ENCODE data around the gene ARHGEF7.

The ARHGEF7 gene

DNA sequence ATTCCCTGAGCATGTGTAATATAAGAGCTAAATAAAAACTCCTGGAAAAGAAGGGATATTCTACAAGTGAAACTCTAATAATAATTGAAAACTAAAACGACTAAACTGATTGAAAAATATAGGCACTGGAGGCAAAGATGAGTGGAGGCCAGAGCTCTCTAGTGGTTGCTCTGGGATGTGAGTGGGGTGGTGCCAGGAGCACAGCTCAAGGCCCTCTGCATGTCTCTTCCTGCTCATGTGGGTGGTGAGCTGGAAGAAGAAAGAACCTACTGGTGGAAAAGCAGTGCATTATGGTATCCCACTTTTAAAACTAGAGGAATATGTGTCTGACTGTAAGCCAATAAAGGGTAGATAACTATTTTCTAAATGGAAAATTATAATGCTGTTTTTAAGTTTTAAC is 15.8 kb upstream of the ARHGEF7 start:
- DNase-seq (ENCODE audit: low read depth in 4 of 4, low spot score in 1 of 4) = no peak

DNA sequence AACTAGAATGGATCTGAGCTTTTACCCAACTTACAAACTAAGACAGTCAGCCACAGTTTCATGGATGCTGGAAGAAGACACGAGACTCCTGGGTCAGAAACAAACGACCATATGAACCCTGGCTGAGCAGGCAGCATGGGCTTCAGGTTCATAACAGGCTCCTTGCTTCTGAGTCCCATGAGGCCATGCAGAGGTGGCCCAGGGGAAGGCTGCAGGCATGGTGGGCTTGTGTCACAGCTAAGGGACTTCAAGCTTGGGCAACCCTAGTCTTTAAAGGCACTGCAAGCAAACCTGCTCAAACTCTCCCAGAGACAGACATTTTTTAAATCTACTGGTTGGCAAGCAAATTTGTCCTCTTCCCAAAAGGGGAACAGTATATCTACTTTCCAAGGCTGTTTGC is 5.1 kb upstream of the ARHGEF7 start:
- no peak for DNase-seq (ENCODE audit: low read depth in 4 of 4, low spot score in 1 of 4)

DNA sequence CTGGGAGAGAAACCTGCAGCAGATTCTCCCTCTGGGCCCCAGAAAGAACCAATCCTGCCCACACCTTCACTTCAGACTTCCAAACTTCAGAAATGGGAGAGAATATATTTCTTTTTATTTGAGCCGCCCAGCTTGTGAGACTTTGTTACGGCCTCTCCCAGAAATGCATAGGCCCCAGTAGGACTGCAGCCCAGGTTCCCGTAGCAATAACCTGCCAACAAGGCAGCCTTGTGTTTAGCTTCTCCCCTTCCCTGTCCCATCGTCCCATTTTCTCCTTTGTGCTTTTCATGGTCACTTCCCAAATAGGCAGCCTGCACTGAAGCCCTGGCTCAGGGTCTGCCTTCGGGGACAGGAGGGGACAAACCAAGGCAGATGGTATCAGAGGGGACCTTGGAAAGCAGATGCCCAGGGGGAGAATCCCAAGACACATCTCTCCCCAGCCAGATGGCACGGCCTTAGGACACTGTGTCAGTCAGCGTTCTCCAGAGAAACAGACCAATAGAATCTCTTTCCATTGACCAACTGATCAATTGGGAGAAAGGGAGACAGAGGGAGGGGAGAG is 3.7 kb upstream of the ARHGEF7 start:
- no peak for DNase-seq (ENCODE audit: low read depth in 4 of 4, low spot score in 1 of 4)

DNA sequence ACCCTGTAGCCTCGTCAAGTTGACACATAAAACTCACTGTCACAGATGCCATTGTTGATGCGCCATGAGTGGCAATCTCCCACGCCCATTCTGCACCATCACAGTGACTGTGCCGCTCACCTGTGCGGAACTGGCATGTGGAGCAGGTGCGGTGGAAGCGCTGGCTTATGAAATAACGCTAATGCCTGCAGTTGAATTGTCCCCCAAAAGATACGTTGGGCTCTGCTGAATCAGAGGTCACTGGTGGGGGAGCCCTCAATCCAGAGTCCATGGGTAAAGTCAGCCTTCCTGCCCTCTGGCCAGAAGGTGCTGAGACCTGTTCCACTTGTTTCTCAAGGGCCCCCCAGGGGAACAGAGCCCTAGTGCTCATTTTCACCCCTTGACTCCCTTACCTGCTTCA is 2.9 kb upstream of the ARHGEF7 start:
- DNase-seq (ENCODE audit: low read depth in 4 of 4, low spot score in 1 of 4) = no peak

DNA sequence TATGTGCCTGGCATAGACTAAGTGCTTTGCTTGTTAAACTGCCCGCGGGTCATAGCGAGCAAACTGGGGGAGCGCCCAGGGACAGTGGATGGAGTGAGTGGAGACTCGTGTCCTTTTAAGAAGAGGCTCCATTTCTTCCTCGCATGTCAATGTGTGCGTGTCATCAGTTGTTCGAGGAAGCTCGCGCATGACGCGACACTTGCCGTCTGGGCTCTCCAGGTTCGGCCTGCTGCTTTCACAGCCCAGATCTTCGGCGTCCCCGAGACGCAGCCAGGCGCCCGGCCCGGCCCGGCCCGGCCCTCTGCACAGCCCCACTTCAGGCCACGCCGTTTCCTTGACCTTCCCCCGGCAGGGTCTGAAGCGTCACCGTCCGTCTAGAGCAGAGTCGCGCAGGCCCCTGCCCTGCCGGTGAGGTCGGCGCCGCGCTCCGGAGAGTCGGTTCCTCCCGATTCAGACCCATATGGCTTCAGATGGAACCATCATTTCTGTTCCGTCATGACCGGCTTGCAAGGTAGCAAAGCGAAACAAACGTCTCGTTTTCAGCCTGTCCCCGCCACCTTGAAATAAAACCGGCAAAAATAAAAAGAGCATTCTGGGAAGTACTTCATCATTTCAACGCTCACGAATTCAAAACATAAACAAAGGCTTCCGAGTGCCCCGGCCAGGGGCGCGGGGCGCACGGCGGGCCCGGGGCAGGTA is 599 bp upstream of the ARHGEF7 start:
- no peak for DNase-seq (ENCODE audit: low read depth in 4 of 4, low spot score in 1 of 4)

DNA sequence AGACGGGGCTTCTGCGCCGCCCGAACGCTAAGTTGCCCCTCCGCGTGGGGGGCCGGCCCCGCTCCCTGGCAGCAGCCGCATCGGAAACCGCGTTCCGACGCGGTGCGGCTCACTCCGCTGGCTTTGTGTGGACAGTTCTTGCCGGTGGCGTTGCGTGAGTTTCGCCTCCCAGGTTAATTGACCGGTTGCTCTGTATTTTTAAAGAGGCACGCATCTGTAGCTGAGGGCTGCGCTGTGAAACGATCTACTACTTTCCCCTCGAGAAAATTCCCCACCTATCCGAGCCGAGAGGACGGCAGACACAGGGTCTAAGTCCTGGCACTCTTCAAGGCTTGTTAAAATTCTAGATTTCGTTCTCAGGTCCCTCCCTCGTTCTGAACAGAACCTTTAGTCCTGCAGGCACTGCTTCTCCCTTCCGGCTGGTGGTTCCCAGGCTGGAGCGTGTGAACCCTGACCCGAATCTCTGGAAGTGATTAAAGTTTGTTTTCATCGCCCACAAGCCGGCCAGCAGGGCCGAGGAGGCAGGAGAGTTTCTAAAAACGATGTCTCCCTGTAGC is 933 bp downstream of the ARHGEF7 start:
- DNase-seq (ENCODE audit: low read depth in 4 of 4, low spot score in 1 of 4) = no peak

DNA sequence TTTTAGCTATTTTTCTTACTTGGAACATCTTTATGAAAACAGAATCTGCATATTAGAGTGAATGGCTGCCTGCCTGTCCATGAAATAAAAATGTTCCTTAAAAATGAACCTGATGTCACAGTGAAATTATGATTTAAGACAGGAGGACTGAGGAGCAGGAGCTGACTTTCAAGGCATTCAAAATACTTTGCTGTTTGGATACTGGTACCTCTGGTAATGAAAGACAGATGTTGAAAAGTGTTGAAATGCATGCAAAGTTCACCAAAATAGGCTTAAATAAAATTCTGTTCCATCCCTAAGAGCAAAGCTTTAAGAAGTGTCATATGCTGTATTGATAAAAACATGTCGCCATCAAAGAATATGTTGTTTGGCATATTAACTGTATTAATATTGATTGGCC is 1.7 kb downstream of the ARHGEF7 start:
- DNase-seq (ENCODE audit: low read depth in 4 of 4, low spot score in 1 of 4) = no peak

DNA sequence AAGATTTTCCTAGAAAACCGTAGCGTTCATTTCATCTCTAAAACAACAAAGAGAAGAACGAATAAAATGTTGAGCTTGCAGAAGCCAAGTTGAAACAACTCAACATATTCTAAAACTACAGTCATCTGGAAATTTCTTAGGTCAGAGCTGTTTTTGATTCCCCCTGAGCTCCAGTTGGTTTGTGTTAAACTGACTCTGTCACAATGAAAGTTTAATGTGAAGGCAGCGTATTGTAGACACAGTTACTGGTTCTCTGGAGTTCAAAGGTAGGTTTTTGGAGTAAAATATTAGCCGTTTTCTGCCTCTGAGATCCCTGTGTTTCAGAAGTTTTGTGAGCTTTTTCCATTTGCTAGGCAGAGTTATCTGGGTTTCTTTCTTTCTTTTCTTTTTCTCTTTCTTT is 2.2 kb downstream of the ARHGEF7 start:
- no peak for DNase-seq (ENCODE audit: low read depth in 4 of 4, low spot score in 1 of 4)

DNA sequence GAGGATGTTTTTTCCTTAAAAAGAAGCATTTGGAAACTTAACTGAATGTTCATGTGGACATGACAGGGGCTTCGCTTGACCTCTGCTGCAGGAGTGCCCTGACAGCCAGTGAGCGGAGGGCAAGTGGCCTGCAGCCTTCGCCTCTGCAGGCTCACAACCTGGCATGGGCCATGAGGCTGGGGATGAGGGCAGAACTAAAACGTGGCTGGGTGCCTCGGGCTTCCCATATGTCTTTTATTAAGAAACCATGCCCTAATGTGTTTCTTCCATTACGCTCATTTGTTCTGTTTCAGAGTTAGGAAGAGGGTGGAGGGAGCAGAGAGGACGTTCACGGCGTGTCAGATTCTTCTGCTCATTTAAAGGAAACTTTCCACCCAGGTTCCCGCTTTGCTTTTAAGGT is 2.9 kb downstream of the ARHGEF7 start:
- no peak for DNase-seq (ENCODE audit: low read depth in 4 of 4, low spot score in 1 of 4)

DNA sequence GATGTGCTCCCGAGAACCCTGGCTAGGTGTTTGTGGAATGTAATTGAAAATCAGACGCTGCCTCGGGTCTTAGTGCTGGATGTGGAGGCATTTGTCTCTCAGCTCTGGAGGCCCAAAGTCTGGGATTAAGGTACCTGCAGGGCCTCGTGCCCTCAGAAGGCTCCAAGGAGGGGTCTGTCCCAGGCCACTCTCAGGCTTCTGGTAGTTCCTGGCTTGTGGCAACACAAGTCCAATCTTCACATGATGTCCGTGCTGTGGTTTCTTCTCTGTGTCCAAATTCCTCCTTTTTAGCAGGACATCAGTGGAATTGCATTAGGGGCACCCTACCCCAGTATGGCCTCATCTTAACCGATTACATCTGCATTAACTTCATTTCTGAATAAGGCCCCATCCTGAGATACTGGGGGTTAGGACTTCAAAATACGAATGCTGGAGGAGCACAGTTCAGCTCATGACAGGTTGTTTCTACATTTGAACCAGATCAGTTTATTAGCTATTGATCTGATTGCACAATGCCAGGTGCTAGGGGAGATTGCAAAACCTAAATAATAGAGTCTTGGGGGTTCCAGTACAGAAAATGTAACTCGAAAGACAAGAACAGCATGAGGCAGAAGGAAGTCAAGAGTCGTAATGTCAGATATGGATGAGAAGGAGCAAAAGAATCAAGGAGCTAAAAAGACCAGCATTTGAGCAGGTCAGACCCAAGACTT is 3.9 kb downstream of the ARHGEF7 start:
- no peak for DNase-seq (ENCODE audit: low read depth in 4 of 4, low spot score in 1 of 4)

DNA sequence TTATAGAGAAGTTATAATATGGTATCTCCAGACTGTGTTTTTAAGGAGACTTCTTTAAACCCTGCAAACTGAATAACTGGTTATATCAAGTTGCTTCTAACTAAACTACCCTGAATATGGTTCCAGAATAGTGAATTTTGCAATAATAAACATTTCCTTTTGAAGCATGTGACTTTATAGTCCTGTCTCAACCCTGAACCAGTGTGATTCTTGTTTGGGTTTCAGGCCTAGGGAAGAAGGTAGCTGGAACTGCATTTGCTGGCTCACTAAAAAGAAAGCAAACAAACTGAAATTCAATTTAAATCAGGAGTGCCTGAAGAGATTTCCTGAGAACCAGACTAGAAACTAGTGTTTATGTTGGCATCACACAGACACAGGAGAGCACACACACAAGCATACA is 4.9 kb downstream of the ARHGEF7 start:
- no peak for DNase-seq (ENCODE audit: low read depth in 4 of 4, low spot score in 1 of 4)

DNA sequence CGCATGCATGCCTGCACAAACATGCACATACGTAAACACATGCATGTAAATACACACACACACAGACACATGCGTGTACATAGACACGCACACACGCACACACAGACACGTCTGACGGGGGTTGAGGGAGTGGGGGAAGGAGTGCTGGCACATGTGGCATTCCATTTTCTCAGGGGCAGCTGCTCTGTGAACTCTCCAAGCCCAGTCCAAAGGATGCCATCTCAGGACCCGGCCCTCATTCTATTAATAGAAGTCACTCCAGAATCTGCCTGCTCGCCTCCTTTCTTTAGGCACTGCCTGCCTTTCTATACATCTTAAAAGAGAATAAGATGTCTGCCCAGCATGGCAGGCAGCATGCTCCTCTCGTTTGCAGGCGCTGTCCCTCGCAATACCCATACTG is 5.3 kb downstream of the ARHGEF7 start:
- no peak for DNase-seq (ENCODE audit: low read depth in 4 of 4, low spot score in 1 of 4)

DNA sequence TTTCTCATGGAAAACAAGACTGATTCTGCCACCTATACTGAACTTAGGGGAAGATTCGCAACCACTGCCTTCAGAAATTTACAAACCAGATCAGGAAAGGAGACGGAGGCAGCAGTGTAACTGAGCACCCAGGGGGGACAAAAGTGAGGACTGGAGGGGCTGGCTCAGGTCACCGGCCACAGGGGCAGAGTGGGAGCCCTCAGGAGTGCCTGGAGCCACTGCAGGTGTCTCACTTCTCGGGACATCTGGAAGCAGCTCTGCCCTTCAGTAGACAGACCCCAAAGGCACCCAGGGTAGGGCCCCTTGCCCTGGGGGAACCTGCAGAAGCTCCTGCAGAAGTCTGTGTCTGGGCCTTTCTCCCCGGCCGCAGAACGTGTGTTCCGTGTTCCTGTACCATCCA is 5.8 kb downstream of the ARHGEF7 start:
- no peak for DNase-seq (ENCODE audit: low read depth in 4 of 4, low spot score in 1 of 4)

DNA sequence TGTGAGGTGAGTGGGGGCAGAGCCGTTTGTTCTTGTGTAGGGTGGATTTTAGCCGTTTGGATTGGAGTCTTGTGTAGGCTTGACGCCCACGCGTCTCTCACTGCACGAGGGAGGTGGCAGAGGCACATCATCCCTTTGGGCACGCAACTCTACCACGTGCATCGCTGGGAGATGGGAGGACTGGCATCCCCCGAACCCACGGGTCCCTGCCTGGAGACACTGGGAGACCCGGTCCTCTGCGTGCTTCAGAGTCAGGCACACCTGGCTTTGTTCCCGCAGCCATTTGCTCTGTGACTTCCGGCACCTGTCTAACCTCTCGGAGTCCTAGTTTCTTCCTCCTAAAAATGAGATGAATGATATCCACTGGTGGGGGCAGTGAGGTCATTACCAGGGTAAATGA is 6.4 kb downstream of the ARHGEF7 start:
- no peak for DNase-seq (ENCODE audit: low read depth in 4 of 4, low spot score in 1 of 4)

DNA sequence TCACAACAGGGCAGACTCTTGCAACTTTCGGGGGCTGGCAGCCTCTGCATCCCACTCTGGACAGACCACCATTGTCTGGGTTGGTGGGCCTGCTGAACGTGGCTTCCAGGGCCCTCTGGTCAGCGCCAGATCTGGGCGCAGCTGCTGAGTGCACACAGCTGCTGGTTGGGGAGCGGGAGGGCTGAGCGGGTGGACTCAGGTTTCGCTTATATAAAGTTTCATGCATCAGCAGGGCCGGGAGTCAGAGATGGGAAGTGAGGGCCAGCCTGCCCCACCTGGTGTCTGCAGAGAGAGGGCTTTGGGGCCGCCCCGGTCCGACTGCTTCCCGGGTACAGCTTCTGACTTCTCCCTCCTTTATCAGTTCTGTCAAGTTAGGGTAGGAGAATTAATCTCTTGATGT is 6.9 kb downstream of the ARHGEF7 start:
- DNase-seq (ENCODE audit: low read depth in 4 of 4, low spot score in 1 of 4) = no peak

DNA sequence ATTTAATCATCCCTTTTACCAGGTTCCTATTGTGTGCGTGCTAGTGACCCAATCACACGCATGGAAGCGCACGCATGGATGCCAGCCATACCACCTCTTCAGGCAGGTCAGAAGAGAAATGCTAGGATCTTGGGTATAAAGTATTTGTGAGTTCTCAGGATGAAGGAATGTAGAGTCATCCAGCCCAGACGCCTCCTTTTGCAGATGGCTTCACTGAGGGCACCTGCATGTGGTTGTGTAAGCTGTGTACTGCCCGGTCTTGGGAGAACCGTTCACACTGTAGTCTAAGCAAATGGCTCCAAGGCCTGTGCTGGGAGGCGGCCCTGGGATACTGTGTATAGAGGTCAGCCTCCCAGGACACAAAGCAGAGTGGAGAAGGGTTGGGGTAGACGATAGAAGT is 7.5 kb downstream of the ARHGEF7 start:
- no peak for DNase-seq (ENCODE audit: low read depth in 4 of 4, low spot score in 1 of 4)

DNA sequence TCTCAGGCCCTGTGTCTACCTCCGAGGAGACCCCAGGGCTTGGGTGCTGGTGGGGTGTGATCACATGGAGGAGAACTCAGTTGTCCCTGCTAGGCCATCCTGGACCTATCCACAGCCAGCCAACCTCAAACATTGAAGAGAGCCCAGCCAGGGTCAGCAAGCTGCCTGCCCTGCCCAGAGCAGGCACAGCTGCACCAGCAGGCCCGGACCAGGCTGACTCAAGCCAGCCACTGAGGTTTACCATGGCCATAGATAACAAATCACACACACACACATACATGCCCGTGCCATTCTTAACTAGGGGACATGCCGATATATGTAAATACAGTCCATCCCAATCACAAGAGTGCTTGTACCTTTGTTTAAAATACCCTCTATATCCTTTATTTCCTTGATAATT is 8.1 kb downstream of the ARHGEF7 start:
- no peak for DNase-seq (ENCODE audit: low read depth in 4 of 4, low spot score in 1 of 4)

DNA sequence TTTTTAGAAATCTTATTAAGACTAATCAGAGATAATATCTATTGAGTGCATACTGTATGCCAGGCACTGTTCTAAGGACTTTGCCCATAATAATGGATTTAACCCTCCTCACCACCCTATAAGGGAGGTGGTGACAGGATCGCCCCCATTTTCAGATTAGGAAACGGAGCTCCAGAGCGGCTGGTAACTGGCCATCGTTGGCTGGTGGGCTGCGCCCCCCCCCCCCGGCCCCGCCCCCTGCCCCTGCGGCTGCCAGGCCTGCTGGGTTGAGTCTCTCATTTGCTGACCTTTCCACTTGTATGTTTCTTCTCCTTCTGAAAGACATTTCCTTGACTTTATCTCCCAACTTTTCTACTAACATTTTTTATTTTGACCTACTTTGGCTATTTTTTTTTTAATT is 8.5 kb downstream of the ARHGEF7 start:
- DNase-seq (ENCODE audit: low read depth in 4 of 4, low spot score in 1 of 4) = no peak

DNA sequence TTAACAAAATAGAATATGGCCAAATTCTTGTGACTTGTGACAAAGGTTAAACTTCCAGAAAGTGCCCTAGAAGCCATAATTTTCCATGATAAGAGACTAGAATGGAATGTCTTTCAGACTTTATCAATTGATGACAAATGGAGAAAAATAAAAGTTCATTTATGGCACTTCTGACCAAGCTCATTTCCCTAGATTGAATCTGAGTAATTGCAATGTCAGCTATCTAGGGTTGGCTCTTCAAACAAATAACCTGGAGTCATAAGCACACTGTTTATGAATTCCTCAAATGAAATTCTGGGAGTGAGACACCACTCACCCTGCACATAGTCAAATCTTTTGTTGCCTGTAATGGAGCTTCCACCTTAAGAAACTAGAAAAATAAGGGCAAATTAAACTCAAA is 11.4 kb downstream of the ARHGEF7 start:
- no peak for DNase-seq (ENCODE audit: low read depth in 4 of 4, low spot score in 1 of 4)

DNA sequence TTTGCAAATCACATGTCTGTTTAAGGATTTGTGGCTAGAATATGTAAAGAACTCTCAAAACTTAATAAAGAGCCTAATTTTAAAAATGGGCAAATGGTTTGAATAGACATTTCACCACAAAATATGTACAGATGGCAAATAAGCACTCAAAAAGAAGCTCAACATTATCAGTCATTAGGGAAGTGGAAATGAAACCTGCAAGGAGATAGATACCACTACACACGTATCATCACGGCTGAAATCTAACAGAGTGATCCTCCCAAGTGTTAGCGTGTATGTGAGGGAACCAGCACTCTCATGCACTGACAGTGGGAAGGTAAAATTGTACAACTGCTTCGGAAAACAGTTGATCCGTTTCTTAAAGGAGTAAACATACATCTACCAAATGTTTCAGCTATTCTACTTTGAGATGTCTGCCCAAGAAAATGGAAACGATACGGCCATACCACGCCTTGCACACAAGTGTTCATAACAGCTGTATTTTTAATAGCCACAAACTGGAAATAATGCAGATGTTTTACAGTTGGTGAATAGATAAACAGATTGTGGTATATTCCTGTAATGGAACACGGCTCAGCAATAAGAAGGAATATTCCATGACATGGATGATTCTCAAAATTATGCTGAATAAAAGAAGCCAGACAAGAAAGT is 14.5 kb downstream of the ARHGEF7 start:
- DNase-seq (ENCODE audit: low read depth in 4 of 4, low spot score in 1 of 4) = no peak

DNA sequence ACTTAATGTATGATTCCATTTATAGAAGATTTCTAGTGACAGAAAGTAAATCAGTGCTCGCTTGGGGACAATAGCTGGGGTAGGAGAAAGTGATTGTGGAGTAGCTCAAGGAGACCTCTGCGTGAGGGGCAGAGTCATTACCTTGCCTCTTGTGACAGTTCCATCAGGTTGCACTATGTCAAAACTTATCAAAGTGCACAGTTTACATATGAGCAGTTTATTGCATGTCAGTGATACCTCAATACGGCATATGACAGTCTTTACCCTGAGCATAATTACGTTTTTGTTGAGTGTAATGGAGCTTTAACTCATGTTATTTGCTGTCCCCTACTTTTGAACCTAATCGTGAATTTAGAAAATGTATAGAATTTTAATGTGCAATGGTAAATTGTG is 15.0 kb downstream of the ARHGEF7 start:
- DNase-seq (ENCODE audit: low read depth in 4 of 4, low spot score in 1 of 4) = no peak

DNA sequence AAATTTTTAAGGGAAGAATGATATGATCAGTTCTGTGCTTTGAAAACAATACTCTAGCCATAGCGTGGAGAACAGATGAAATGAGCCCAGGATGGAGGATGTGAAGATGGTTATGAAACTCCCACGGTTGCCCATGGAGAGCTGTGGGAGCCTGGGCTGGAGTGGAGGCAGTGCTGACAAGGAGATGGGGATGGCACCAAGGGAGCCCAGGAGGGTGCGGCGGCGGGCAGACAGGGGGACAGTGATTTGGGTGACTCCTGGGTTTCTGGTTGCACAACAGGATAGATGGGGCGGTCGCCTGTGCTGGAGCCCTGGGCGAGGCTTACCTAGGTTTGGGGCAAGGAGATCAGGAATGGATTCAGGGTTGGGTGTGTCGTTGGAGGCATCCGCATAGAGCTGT is 15.9 kb downstream of the ARHGEF7 start:
- no peak for DNase-seq (ENCODE audit: low read depth in 4 of 4, low spot score in 1 of 4)
